ENCODE data around the gene AURKA.

DNA sequence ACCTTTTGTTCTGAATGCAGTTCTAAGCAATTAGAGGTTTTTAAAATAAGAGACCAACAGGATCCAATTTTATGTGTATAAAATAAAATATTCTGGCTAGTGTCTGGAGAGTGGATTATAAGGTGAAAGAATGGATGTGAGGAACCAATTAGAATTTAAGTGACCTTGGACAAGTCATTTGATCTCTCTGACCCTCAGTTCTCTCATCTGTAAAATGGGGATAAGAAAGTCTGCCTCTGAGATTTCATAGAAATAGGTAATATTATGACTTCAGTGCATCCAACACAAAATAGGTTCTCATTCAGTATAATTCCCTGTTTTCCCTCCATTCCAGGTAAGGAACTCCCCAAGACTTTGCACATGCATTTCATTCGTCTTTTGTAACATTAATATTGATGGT is 38.9 kb upstream of the AURKA start:
- TF ChIP-seq, protein P1, sequence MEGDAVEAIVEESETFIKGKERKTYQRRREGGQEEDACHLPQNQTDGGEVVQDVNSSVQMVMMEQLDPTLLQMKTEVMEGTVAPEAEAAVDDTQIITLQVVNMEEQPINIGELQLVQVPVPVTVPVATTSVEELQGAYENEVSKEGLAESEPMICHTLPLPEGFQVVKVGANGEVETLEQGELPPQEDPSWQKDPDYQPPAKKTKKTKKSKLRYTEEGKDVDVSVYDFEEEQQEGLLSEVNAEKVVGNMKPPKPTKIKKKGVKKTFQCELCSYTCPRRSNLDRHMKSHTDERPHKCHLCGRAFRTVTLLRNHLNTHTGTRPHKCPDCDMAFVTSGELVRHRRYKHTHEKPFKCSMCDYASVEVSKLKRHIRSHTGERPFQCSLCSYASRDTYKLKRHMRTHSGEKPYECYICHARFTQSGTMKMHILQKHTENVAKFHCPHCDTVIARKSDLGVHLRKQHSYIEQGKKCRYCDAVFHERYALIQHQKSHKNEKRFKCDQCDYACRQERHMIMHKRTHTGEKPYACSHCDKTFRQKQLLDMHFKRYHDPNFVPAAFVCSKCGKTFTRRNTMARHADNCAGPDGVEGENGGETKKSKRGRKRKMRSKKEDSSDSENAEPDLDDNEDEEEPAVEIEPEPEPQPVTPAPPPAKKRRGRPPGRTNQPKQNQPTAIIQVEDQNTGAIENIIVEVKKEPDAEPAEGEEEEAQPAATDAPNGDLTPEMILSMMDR (IDR thresholded peaks at IDR 0.05), result no peak
- no peak for TF ChIP-seq POLR2A (IDR thresholded peaks at IDR 0.05)
